ENCODE data around the gene LTF.
"Not testable (repeated sequence)": the region's sequence is repeated elsewhere in the genome, so short reads cannot be mapped to it uniquely, and the experiment has no call there.

LTF gene

DNA sequence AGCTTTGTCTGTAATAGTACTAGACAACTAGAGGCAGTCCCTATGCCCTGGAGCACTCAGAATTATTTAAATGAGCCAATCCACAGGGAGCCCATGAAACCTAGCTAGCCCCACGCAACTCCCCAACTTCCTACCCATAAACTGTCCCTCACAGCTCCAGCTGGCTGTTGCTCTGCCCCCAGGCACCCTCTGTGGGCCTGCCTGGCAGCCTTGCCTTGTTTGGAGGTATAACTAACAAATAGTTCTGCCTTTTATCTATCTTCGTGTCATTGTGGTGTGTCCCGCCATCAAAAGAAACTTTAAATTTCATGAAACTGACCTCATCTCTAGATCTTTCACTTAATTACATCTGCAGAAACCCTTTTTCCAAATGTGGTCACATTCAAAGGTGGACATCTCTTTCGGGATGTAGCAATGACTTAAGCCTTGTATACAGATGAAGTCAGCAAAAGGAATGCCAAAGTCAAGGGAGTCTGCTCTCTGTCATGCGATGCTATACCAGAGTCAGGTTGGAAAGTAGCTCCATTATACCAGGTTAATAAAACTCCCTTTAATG is 31.3 kb upstream of the LTF start:
- Histone ChIP-seq H3K27ac (no peak overlapping the region), H3K27me3 (ENCODE audit: control insufficient read depth, insufficient read depth, low read length) (no peaks in the 10 kb centered on the region), H3K9me3 (ENCODE audit: control insufficient read depth, low read length) (no peaks in the 10 kb centered on the region), H3K4me1 (no peaks in the 10 kb centered on the region), H3K36me3 (ENCODE audit: control insufficient read depth, insufficient read depth, low read length) (no peaks in the 10 kb centered on the region), H3K79me2 (no peaks in the 10 kb centered on the region), H3K4me3 (ENCODE audit: low read depth, low read length) (no peak overlapping the region), H3K9ac (no peak overlapping the region), H3K4me2 (ENCODE audit: low read length) (no peak overlapping the region), H2AFZ (no peak overlapping the region)
- no peak for TF ChIP-seq CTCF (IDR thresholded peaks at IDR 0.05)

DNA sequence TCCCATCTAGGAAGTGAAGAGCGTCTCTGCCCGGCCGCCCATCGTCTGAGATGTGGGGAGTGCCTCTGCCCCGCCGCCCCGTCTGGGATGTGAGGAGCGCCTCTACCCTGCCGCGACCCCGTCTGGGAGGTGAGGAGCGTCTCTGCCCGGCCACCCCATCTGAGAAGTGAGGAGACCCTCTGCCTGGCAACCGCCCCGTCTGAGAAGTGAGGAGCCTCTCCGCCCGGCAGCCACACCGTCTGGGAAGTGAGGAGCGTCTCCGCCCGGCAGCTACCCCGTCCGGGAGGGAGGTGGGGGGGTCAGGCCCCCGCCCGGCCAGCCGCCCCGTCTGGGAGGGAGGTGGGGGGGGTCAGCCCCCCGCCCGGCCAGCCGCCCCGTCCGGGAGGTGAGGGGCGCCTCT is 29.8 kb upstream of the LTF start:
- not testable (repeated sequence) for H3K36me3 ChIP-seq (ENCODE audit: control insufficient read depth, insufficient read depth, low read length); H3K79me2 ChIP-seq; H3K27ac ChIP-seq; H2AFZ ChIP-seq; H3K4me1 ChIP-seq; H3K9me3 ChIP-seq (ENCODE audit: control insufficient read depth, low read length); H3K27me3 ChIP-seq (ENCODE audit: control insufficient read depth, insufficient read depth, low read length); H3K4me2 ChIP-seq (ENCODE audit: low read length); H3K4me3 ChIP-seq (ENCODE audit: low read depth, low read length); H3K9ac ChIP-seq

GRCh38 chr3:46492890-46493547 is 28.3 kb upstream of the LTF start:
- no peaks in the 10 kb centered on the region for H3K4me1 ChIP-seq
- H3K4me3 ChIP-seq (ENCODE audit: low read depth, low read length) = no peak overlapping the region
- no peak for TF ChIP-seq CTCF (IDR thresholded peaks at IDR 0.05)
- H3K9ac ChIP-seq = no peak overlapping the region
- no peaks in the 10 kb centered on the region for H3K79me2 ChIP-seq
- H2AFZ ChIP-seq = no peak overlapping the region
- no peaks in the 10 kb centered on the region for H3K36me3 ChIP-seq (ENCODE audit: control insufficient read depth, insufficient read depth, low read length)
- no peaks in the 10 kb centered on the region for H3K27me3 ChIP-seq (ENCODE audit: control insufficient read depth, insufficient read depth, low read length)
- H3K9me3 ChIP-seq (ENCODE audit: control insufficient read depth, low read length) = no peaks in the 10 kb centered on the region
- no peak overlapping the region for H3K27ac ChIP-seq
- H3K4me2 ChIP-seq (ENCODE audit: low read length) = no peak overlapping the region

DNA sequence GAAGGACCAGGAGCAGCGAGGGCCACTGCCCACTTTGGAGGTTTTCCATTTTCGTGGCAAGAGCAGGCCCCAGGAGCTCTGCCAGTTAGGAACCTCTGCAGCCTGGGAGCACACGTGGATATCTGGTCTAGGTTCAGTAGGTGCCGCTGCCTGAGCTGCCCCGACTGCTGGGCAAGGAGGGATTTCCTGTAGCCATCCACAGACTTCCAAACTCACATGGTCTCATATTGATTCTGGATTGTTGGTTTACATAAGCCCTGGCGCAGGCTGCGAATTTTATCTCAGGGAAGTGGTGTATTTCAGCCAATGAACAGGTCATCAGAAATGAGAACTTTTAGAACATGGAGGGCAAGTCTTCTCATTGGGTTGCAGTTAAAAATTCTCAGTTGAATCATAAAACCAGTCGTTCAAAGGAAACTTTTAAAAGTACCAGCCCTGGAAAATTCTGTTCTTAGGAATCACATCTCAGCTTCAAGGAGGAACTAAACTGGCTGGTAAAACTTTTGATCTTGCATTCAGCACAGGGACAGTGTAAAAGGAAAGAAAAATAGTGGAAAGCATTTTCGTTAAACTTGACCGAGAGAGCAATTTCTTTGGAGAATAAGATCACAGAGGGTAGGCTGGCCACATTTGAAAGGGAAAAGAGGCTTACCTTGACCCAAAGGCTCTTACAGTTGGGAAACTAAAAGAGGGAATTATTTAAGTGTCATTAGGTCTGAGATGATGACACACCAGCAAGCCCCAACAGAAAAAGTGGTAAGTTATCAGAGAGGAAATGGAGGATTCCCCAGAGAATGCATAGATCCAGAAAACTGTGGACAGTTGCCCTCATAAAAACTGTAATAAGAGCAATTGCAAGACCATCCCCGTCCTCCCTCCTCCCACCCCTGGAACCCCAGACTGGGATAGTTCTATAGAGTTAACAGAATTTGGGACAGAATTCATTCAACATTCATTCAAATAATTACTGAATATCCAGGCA is 26.7 kb upstream of the LTF start:
- Histone ChIP-seq H3K36me3 (ENCODE audit: control insufficient read depth, insufficient read depth, low read length) (no peaks in the 10 kb centered on the region), H3K4me3 (ENCODE audit: low read depth, low read length) (no peak overlapping the region), H3K27me3 (ENCODE audit: control insufficient read depth, insufficient read depth, low read length) (no peaks in the 10 kb centered on the region), H3K9ac (no peak overlapping the region), H3K79me2 (no peaks in the 10 kb centered on the region), H2AFZ (no peak overlapping the region), H3K9me3 (ENCODE audit: control insufficient read depth, low read length) (no peaks in the 10 kb centered on the region), H3K4me1 (no peaks in the 10 kb centered on the region), H3K27ac (no peak overlapping the region), H3K4me2 (ENCODE audit: low read length) (no peak overlapping the region)
- TF ChIP-seq CTCF (IDR thresholded peaks at IDR 0.05) = no peak

DNA sequence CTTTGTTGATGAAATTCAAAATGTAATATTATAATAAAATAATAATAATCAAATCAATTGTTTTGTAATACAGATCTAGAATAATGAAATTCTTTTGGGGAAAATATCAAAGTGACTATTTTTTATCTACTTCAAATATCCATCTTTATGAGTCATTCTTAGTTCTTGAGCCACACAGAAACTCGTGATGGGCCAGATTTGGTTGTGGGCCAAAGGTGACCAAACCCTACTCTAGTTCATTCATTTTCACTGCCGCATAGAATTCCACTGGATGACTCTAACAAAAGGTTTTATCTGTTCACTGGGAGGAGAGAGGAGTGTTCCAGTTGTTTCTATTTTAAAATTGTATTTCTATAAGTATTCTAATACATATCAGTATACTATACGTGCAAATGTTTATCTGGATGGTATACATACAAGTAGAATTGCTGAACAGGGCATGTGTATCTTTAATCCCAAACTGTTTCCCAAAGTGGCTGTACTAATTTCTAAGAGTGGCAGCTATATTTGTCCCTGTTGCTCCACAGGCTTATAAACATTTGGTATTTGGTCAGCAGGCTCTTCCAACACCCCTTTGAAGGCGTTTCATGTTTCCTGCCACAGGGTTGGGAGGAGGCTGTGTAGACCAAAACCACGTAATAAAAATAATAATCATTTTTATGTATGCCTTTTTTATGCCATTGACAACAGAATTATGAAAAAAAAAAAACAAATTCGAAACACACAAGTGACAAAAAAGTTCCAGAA is 25.8 kb upstream of the LTF start:
- no peak overlapping the region for H3K4me3 ChIP-seq (ENCODE audit: low read depth, low read length)
- no peaks in the 10 kb centered on the region for H3K36me3 ChIP-seq (ENCODE audit: control insufficient read depth, insufficient read depth, low read length)
- H3K27me3 ChIP-seq (ENCODE audit: control insufficient read depth, insufficient read depth, low read length) = no peaks in the 10 kb centered on the region
- no peaks in the 10 kb centered on the region for H3K4me1 ChIP-seq
- H3K79me2 ChIP-seq = no peaks in the 10 kb centered on the region
- no peaks in the 10 kb centered on the region for H3K9me3 ChIP-seq (ENCODE audit: control insufficient read depth, low read length)
- H3K9ac ChIP-seq = no peak overlapping the region
- no peak overlapping the region for H3K4me2 ChIP-seq (ENCODE audit: low read length)
- TF ChIP-seq CTCF (IDR thresholded peaks at IDR 0.05) = no peak
- no peak overlapping the region for H3K27ac ChIP-seq
- H2AFZ ChIP-seq = no peak overlapping the region

Measured in parathyroid adenoma (tissue), 2 donors.